SK-N-SH (cell line): ENCODE data around the gene SH3PXD2A. TPM values are rescaled to one million over a fixed set of nuclear protein-coding genes. Genes with fewer than 3 reads are reported as not detected.

Experiments used
- CTCF ChIA-PET: fragments of 300-600, 350-600 bp; formaldehyde crosslinking; extraction: SDS; loops from one replicate; lab custom pipeline; 2021; lab: Yijun Ruan, JAX
- POLR2A ChIA-PET: fragments of 350-600 bp; sonication (Branson Sonifier 250); formaldehyde crosslinking; extraction: SDS; loops from one replicate; lab custom pipeline; 2020; ENCODE audit warnings: antibody characterized with exemption, inconsistent platforms; lab: Yijun Ruan, JAX
- DNase-seq: peaks from one replicate; pipeline ENCODE4 v3.0.0; 2012
- H2AFZ ChIP-seq: fragments of 200-600 bp; sonication (generic); 2 replicates; pipeline ENCODE4 v1.8.1; 2016; ENCODE audit warnings: antibody characterized with exemption, mild to moderate bottlenecking, low read depth
- H3F3A ChIP-seq: fragments of 200-600 bp; sonication (generic); replicated peaks from 2 replicates; pipeline ENCODE3; 2016; ENCODE audit warnings: antibody characterized with exemption, mild to moderate bottlenecking; ENCODE audit not compliant: insufficient read depth
- H3K27ac ChIP-seq, 2 experiments: fragments of 200-500 bp in 1 of 2; fragments of 200-600 bp in 1 of 2; sonication (Bioruptor generic) in 1 of 2; sonication (generic), shearing (Covaris generic) in 1 of 2; 2 replicates each; pipeline versions ENCODE4 v1.5.1 to v1.6.1; 2014 to 2016; ENCODE audit warnings: low read depth in 2 of 2, inconsistent platforms in 1 of 2, low read length in 1 of 2, mild to moderate bottlenecking in 1 of 2, mixed read lengths in 1 of 2
- H3K27me3 ChIP-seq: fragments of 200-600 bp; sonication (generic), shearing (Covaris generic); 2 replicates; pipeline ENCODE4 v1.6.1; 2016; ENCODE audit warnings: mixed run types; ENCODE audit not compliant: insufficient read depth
- H3K36me3 ChIP-seq, 2 experiments: fragments of 200-500 bp in 1 of 2; fragments of 200-600 bp in 1 of 2; sonication (Bioruptor generic) in 1 of 2; sonication (generic) in 1 of 2; replicated peaks in 1 of 2; 2 replicates each; pipeline versions ENCODE3 to v1.5.1; 2014 to 2016; ENCODE audit warnings: low read length in 1 of 2, mild to moderate bottlenecking in 1 of 2; ENCODE audit not compliant: insufficient read depth in 2 of 2, control insufficient read depth in 1 of 2
- H3K4me1 ChIP-seq, 2 experiments: fragments of 200-500 bp in 1 of 2; fragments of 200-600 bp in 1 of 2; sonication (Bioruptor generic) in 1 of 2; sonication (generic), shearing (Covaris generic) in 1 of 2; 2 replicates each; pipeline versions ENCODE4 v1.5.1 to v1.6.1; 2014 to 2016; ENCODE audit warnings: low read depth in 1 of 2, low read length in 1 of 2, mixed run types in 1 of 2; ENCODE audit not compliant: insufficient read depth in 2 of 2, control insufficient read depth in 1 of 2
- H3K4me2 ChIP-seq: fragments of 200-600 bp; sonication (generic), shearing (Covaris generic); 2 replicates; pipeline ENCODE4 v1.6.1; 2017; ENCODE audit warnings: mixed run types
- H3K4me3 ChIP-seq, 2 experiments: fragments of 200-500 bp in 1 of 2; fragments of 200-600 bp in 1 of 2; sonication (Bioruptor generic) in 1 of 2; sonication (generic), shearing (Covaris generic) in 1 of 2; 2 replicates each; pipeline versions ENCODE4 v1.5.1 to v1.8.1; 2014 to 2016; ENCODE audit warnings: low read depth in 2 of 2, inconsistent platforms in 1 of 2, low read length in 1 of 2, mild to moderate bottlenecking in 1 of 2, mixed read lengths in 1 of 2, moderate library complexity in 1 of 2
- H3K79me2 ChIP-seq: fragments of 200-600 bp; sonication (generic); 2 replicates; pipeline ENCODE4 v1.8.1; 2017; ENCODE audit warnings: mild to moderate bottlenecking; ENCODE audit not compliant: insufficient read depth
- H3K9ac ChIP-seq: fragments of 200-600 bp; sonication (generic); 2 replicates; pipeline ENCODE4 v1.6.1; 2017; ENCODE audit warnings: mixed run types
- H3K9me2 ChIP-seq: fragments of 200-600 bp; sonication (generic); 2 replicates; pipeline ENCODE4 v1.6.1; 2017; ENCODE audit warnings: mixed run types
- H3K9me3 ChIP-seq: fragments of 200-600 bp; sonication (generic); 2 replicates; pipeline ENCODE4 v1.6.1; 2017; ENCODE audit warnings: mixed run types, mild to moderate bottlenecking, moderate library complexity
- H4K20me1 ChIP-seq: fragments of 200-600 bp; sonication (generic); 2 replicates; pipeline ENCODE4 v1.6.1; 2017; ENCODE audit warnings: mild to moderate bottlenecking, mixed run types; ENCODE audit not compliant: insufficient read depth
- CHD2 ChIP-seq: fragments of 150-350 bp; IDR thresholded peaks from 2 replicates; pipeline ENCODE4 v1.6.1; 2018; ENCODE audit warnings: low read length; ENCODE audit not compliant: partially characterized antibody
- ELF1 ChIP-seq: IDR thresholded peaks from 2 replicates; pipeline ENCODE4 v1.4.0; 2012
- EZH2phosphoT487 ChIP-seq: fragments of 200-600 bp; sonication (generic); IDR thresholded peaks from 2 replicates; pipeline ENCODE4 v1.6.1; 2017; ENCODE audit warnings: low read depth, mixed run types, mild to moderate bottlenecking, antibody characterized with exemption, moderate library complexity, borderline replicate concordance
- FOSL2 ChIP-seq: IDR thresholded peaks from 2 replicates; pipeline ENCODE4 v1.4.0; 2012; ENCODE audit warnings: low read depth, mild to moderate bottlenecking, moderate library complexity, borderline replicate concordance
- FOXM1 ChIP-seq: IDR thresholded peaks from 2 replicates; pipeline ENCODE4 v1.4.0; 2012; ENCODE audit warnings: low read depth, mild to moderate bottlenecking
- GATA2 ChIP-seq: sonication (generic); formaldehyde crosslinking; IDR thresholded peaks from 2 replicates; pipeline ENCODE4 v1.5.0; 2020; ENCODE audit warnings: mild to moderate bottlenecking, missing genetic modification reagents
- MXI1 ChIP-seq: IDR thresholded peaks from 2 replicates; pipeline ENCODE4 v1.6.1; 2012; ENCODE audit warnings: mild to moderate bottlenecking, low read depth, low read length, improper control_type of control experiment
- NRF1 ChIP-seq: IDR thresholded peaks from 2 replicates; pipeline ENCODE4 v1.6.1; 2012; ENCODE audit warnings: low read depth, mild to moderate bottlenecking, low read length
- PBX3 ChIP-seq: IDR thresholded peaks from 2 replicates; pipeline ENCODE4; 2012
- POLR2AphosphoS5 ChIP-seq: IDR thresholded peaks from 2 replicates; pipeline ENCODE4 v1.6.1; 2012; ENCODE audit warnings: low read depth, low read length
- RCOR1 ChIP-seq: fragments of 150-350 bp; IDR thresholded peaks from 2 replicates; pipeline ENCODE4 v1.6.1; 2017; ENCODE audit warnings: antibody characterized with exemption, low read length
- RFX5 ChIP-seq: IDR thresholded peaks from 2 replicates; pipeline ENCODE4 v1.6.1; 2012; ENCODE audit warnings: mild to moderate bottlenecking, improper control_type of control experiment, low read length
- RXRA ChIP-seq: IDR thresholded peaks from 2 replicates; pipeline ENCODE4 v1.4.0; 2012; ENCODE audit warnings: low read depth, mild to moderate bottlenecking, borderline replicate concordance
- SIN3A ChIP-seq: IDR thresholded peaks from 2 replicates; pipeline ENCODE4 v1.6.1; 2012; ENCODE audit warnings: low read depth, mild to moderate bottlenecking, low read length, moderate library complexity, borderline replicate concordance
- TAF1 ChIP-seq: IDR thresholded peaks from 2 replicates; pipeline ENCODE4 v1.6.1; 2012; ENCODE audit warnings: low read depth, mild to moderate bottlenecking, low read length, moderate library complexity, borderline replicate concordance
- TCF12 ChIP-seq: IDR thresholded peaks from 2 replicates; pipeline ENCODE4 v1.4.0; 2012
- TEAD4 ChIP-seq: IDR thresholded peaks from 2 replicates; pipeline ENCODE4 v1.4.0; 2012; ENCODE audit warnings: mild to moderate bottlenecking, borderline replicate concordance; ENCODE audit not compliant: insufficient read depth
- YY1 ChIP-seq: IDR thresholded peaks from 2 replicates; pipeline ENCODE4 v1.4.0; 2012; ENCODE audit warnings: low read depth, mild to moderate bottlenecking
- WGBS: methylation state at CpG from one replicate; pipeline ENCODE4 v1.1.6; 2017; ENCODE audit warnings: low lambda C conversion rate; 5-methylcytosine and 5-hydroxymethylcytosine counted together
- polyA plus RNA-seq, 3 experiments: library from polyadenylated mRNA; depleted of rRNA; stranded (reverse); fragments of >200 nt; gene quantifications; 2 replicates each; pipeline ENCODE4 v1.2.3, GENCODE V29; 2012
- TF ChIP-seq, protein P1 (sequence below): IDR thresholded peaks from 2 replicates; pipeline ENCODE4 v1.4.0; 2012; ENCODE audit warnings: low read depth, borderline replicate concordance
- TF ChIP-seq, protein P2 (sequence below): fragments of 200-600 bp; sonication (generic); IDR thresholded peaks from 2 replicates; pipeline ENCODE4 v1.6.1; 2017; ENCODE audit warnings: antibody characterized with exemption, mild to moderate bottlenecking, moderate library complexity
- TF ChIP-seq, protein P3 (sequence below): fragments of 150-350 bp; IDR thresholded peaks from 2 replicates; pipeline ENCODE4 v1.6.1; 2016; ENCODE audit warnings: mild to moderate bottlenecking, low read depth, low read length
- TF ChIP-seq, protein P4 (sequence below): fragments of 150-350 bp; IDR thresholded peaks from 2 replicates; pipeline ENCODE4 v1.6.1; 2017; ENCODE audit warnings: antibody characterized with exemption, low read length, low read depth, borderline replicate concordance

SH3PXD2A gene
- polyA plus RNA-seq, 1 of the 3 experiments (the other 2 are of a cell fraction) = 2.5 TPM

GRCh38 chr10:103600956-103601569 is 254.3 kb downstream of the SH3PXD2A start:
- no peak for DNase-seq
- Histone ChIP-seq H3F3A (no peaks in the 10 kb centered on the region), H3K4me1 (peaks cover 0 to 21% of the 10 kb centered on the region in 2 experiments; a peak in 2 of 4 replicates), H3K9me2 (no peaks in the 10 kb centered on the region), H3K36me3 (no peaks in the 10 kb centered on the region), H2AFZ (no peak overlapping the region), H3K4me2 (no peak overlapping the region), H3K9me3 (no peaks in the 10 kb centered on the region), H3K27ac (no peak overlapping the region; a peak in 1 of 4 replicates), H3K27me3 (no peaks in the 10 kb centered on the region)
- ChIA-PET CTCF (interaction anchor here (1.0 to 6.9 kb wide), 6 partner anchors 8 to 284 kb away, joined by 3 to 91 read pairs (median 6); no protein-coding TSS in a partner anchor), POLR2A (no interaction called here)
- 89% methylated on average over 6 of the region's 7 CpGs for WGBS
- TF ChIP-seq RXRA (no peak), NRF1 (no peak), TEAD4 (no peak), FOXM1 (no peak), YY1 (no peak)
- TF ChIP-seq, protein P1, sequence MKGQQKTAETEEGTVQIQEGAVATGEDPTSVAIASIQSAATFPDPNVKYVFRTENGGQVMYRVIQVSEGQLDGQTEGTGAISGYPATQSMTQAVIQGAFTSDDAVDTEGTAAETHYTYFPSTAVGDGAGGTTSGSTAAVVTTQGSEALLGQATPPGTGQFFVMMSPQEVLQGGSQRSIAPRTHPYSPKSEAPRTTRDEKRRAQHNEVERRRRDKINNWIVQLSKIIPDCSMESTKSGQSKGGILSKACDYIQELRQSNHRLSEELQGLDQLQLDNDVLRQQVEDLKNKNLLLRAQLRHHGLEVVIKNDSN = no peak
- TF ChIP-seq, protein P2, sequence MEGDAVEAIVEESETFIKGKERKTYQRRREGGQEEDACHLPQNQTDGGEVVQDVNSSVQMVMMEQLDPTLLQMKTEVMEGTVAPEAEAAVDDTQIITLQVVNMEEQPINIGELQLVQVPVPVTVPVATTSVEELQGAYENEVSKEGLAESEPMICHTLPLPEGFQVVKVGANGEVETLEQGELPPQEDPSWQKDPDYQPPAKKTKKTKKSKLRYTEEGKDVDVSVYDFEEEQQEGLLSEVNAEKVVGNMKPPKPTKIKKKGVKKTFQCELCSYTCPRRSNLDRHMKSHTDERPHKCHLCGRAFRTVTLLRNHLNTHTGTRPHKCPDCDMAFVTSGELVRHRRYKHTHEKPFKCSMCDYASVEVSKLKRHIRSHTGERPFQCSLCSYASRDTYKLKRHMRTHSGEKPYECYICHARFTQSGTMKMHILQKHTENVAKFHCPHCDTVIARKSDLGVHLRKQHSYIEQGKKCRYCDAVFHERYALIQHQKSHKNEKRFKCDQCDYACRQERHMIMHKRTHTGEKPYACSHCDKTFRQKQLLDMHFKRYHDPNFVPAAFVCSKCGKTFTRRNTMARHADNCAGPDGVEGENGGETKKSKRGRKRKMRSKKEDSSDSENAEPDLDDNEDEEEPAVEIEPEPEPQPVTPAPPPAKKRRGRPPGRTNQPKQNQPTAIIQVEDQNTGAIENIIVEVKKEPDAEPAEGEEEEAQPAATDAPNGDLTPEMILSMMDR = no peak
- TF ChIP-seq, all 33 proteins: peak for 0
- H3K4me3 ChIP-seq = no peak overlapping the region
- no peak overlapping the region for H3K9ac ChIP-seq
- no peaks in the 10 kb centered on the region for H4K20me1 ChIP-seq
- no peaks in the 10 kb centered on the region for H3K79me2 ChIP-seq

DNA sequence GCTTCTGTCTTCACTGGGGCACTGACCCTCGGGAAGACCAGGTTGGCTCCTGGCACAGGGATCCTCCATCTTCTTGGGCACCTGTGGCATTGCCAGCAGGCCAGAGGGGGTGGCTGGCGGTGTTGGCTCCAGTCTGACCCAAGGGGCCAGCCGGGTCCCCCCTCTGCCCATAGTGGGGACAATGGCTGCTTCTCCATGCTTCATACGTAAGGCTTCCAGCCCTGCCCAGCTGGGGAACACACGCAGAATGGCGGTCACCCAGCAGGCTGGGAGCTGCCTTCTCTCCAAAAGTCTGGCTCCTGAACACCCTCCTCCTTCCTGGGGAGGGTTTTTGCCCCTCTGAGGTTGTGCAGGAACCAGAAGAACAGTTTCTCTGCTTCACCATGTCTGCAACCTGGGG is 255.1 kb downstream of the SH3PXD2A start:
- Histone ChIP-seq H3K27ac (no peak overlapping the region), H3K9ac (no peak overlapping the region), H3K4me1 (peaks cover 0 to 18% of the 10 kb centered on the region in 2 experiments; a peak in 2 of 4 replicates), H3K9me3 (no peaks in the 10 kb centered on the region), H3K9me2 (no peaks in the 10 kb centered on the region), H3K79me2 (no peaks in the 10 kb centered on the region), H2AFZ (no peak overlapping the region), H3K27me3 (no peaks in the 10 kb centered on the region), H3K36me3 (no peaks in the 10 kb centered on the region), H3K4me2 (no peak overlapping the region), H3K4me3 (no peak overlapping the region), H4K20me1 (no peaks in the 10 kb centered on the region), H3F3A (no peaks in the 10 kb centered on the region)
- DNase-seq = no peak
- ChIA-PET CTCF (interaction anchor here (0.7 to 6.9 kb wide), 8 partner anchors 7 to 285 kb away, joined by 3 to 91 read pairs (median 6); no protein-coding TSS in a partner anchor), POLR2A (no interaction called here)
- 100% methylated on average over 3 of the region's 6 CpGs for WGBS
- TF ChIP-seq, protein P3, sequence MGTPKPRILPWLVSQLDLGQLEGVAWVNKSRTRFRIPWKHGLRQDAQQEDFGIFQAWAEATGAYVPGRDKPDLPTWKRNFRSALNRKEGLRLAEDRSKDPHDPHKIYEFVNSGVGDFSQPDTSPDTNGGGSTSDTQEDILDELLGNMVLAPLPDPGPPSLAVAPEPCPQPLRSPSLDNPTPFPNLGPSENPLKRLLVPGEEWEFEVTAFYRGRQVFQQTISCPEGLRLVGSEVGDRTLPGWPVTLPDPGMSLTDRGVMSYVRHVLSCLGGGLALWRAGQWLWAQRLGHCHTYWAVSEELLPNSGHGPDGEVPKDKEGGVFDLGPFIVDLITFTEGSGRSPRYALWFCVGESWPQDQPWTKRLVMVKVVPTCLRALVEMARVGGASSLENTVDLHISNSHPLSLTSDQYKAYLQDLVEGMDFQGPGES = no peak
- TF ChIP-seq POLR2AphosphoS5 (no peak), MXI1 (no peak), FOSL2 (no peak), ELF1 (no peak), GATA2 (CRISPR knock-in tag) (no peak), TCF12 (no peak), SIN3A (no peak), RFX5 (no peak), TAF1 (no peak), EZH2phosphoT487 (no peak), RCOR1 (no peak), CHD2 (no peak), PBX3 (no peak)
- TF ChIP-seq, protein P4, sequence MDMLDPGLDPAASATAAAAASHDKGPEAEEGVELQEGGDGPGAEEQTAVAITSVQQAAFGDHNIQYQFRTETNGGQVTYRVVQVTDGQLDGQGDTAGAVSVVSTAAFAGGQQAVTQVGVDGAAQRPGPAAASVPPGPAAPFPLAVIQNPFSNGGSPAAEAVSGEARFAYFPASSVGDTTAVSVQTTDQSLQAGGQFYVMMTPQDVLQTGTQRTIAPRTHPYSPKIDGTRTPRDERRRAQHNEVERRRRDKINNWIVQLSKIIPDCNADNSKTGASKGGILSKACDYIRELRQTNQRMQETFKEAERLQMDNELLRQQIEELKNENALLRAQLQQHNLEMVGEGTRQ = no peak
